ENCODE data around the gene EPHA3. TPM values are rescaled to one million over a fixed set of nuclear protein-coding genes. Genes with fewer than 3 reads are reported as not detected.

EPHA3 gene
- total and polyA plus RNA-seq, 2 donors (not counting 3 experiments of a cell fraction or from before 2014, with no cell fraction given): not detected

GRCh38 chr3:89300981-89301380, 193.6 kb downstream of the EPHA3 start:
- ChIA-PET CTCF (no interaction called here), POLR2A (no interaction called here)
- Histone ChIP-seq H3K27ac (ENCODE audit: insufficient read depth, low read depth, low read length) (no peak overlapping the region), H3K4me2 (ENCODE audit: insufficient read depth, low read length) (no peak overlapping the region), H3K27me3 (ENCODE audit: control insufficient read depth in 2 of 2, insufficient read depth in 2 of 2, low read length in 2 of 2) (no peaks in the 10 kb centered on the region), H3K9me3 (replicated peaks; ENCODE audit: control insufficient read depth, insufficient read depth, low read length) (no peaks in the 10 kb centered on the region), H3K36me3 (ENCODE audit: control insufficient read depth in 2 of 2, extremely low read depth in 1 of 2, insufficient read depth in 2 of 2, low read length in 2 of 2) (no peaks in the 10 kb centered on the region), H3K4me3 (replicated peaks in 1 of 3; ENCODE audit: insufficient read depth in 1 of 3, low read depth in 1 of 3, low read length in 3 of 3) (no peak overlapping the region), H3K9ac (replicated peaks; ENCODE audit: extremely low read depth, insufficient read depth, low read length) (no peak overlapping the region), H3K79me2 (ENCODE audit: control insufficient read depth, insufficient read depth, low read length) (no peaks in the 10 kb centered on the region), H4K20me1 (replicated peaks; ENCODE audit: control insufficient read depth, extremely low read depth, insufficient read depth, low read length) (no peaks in the 10 kb centered on the region), H2AFZ (ENCODE audit: low read depth, low read length) (no peak overlapping the region), H3K4me1 (ENCODE audit: control insufficient read depth, extremely low read depth, insufficient read depth, low read length) (no peaks in the 10 kb centered on the region), H3K9me1 (replicated peaks; ENCODE audit: control insufficient read depth, extremely low read depth, insufficient read depth, low read length) (no peaks in the 10 kb centered on the region)
- DNase-seq (ENCODE audit: low read depth, low spot score) (no peak), FAIRE-seq (no peak)
- intact Hi-C loops (cut with micrococcal nuclease): no loop called here
- BruUV-seq (replicated peaks): no TSS peak
- dilution Hi-C loops (cut with MboI; ENCODE audit: extremely low pct_ligation_motif_present, low sequenced_read_pairs): no loop called here
- TF ChIP-seq CTCF (IDR thresholded peaks at IDR 0.05; ENCODE audit: extremely low read depth in 1 of 2, insufficient read depth in 1 of 2, low read depth in 1 of 2, low read length in 2 of 2) (no peak), POLR2A (IDR thresholded peaks at IDR 0.05; ENCODE audit: low read depth, low read length) (no peak), EZH2 (IDR thresholded peaks at IDR 0.05; ENCODE audit: borderline replicate concordance, low read depth, low read length, severe bottlenecking) (no peak), POLR2AphosphoS5 (IDR thresholded peaks at IDR 0.05; ENCODE audit: insufficient read depth, low read depth, low read length) (no peak), MYC (IDR thresholded peaks at IDR 0.05; ENCODE audit: low read depth, low read length) (no peak)

GRCh38 chr3:89303701-89304100, 196.3 kb downstream of the EPHA3 start:
- Histone ChIP-seq H4K20me1 (replicated peaks; ENCODE audit: control insufficient read depth, extremely low read depth, insufficient read depth, low read length) (no peaks in the 10 kb centered on the region), H2AFZ (ENCODE audit: low read depth, low read length) (no peak overlapping the region), H3K9me1 (replicated peaks; ENCODE audit: control insufficient read depth, extremely low read depth, insufficient read depth, low read length) (no peaks in the 10 kb centered on the region), H3K9me3 (replicated peaks; ENCODE audit: control insufficient read depth, insufficient read depth, low read length) (no peaks in the 10 kb centered on the region), H3K79me2 (ENCODE audit: control insufficient read depth, insufficient read depth, low read length) (no peaks in the 10 kb centered on the region), H3K4me1 (ENCODE audit: control insufficient read depth, extremely low read depth, insufficient read depth, low read length) (no peaks in the 10 kb centered on the region), H3K4me2 (ENCODE audit: insufficient read depth, low read length) (no peak overlapping the region), H3K4me3 (replicated peaks in 1 of 3; ENCODE audit: insufficient read depth in 1 of 3, low read depth in 1 of 3, low read length in 3 of 3) (no peak overlapping the region), H3K9ac (replicated peaks; ENCODE audit: extremely low read depth, insufficient read depth, low read length) (no peak overlapping the region), H3K27me3 (ENCODE audit: control insufficient read depth in 2 of 2, insufficient read depth in 2 of 2, low read length in 2 of 2) (no peaks in the 10 kb centered on the region), H3K36me3 (ENCODE audit: control insufficient read depth in 2 of 2, extremely low read depth in 1 of 2, insufficient read depth in 2 of 2, low read length in 2 of 2) (no peaks in the 10 kb centered on the region), H3K27ac (ENCODE audit: insufficient read depth, low read depth, low read length) (no peak overlapping the region)
- no peak for FAIRE-seq
- dilution Hi-C loops (cut with MboI; ENCODE audit: extremely low pct_ligation_motif_present, low sequenced_read_pairs): no loop called here
- CTCF ChIA-PET: no interaction called here
- no peak for TF ChIP-seq EZH2 (IDR thresholded peaks at IDR 0.05; ENCODE audit: borderline replicate concordance, low read depth, low read length, severe bottlenecking)
- no TSS peak for BruUV-seq (replicated peaks)
- no peak for DNase-seq (ENCODE audit: low read depth, low spot score)
- intact Hi-C loops (cut with micrococcal nuclease): no loop called here
- POLR2A ChIA-PET: no interaction called here
